CD1c-positive myeloid dendritic cell (primary cell): Measurements from ENCODE around the gene RASGRF1.
A peak's percentile ranks its signal among the peaks of the same experiment; 100 is the strongest.
"Not testable (repeated sequence)": the region's sequence is repeated elsewhere in the genome, so short reads cannot be mapped to it uniquely, and the experiment has no call there.

ENCODE experiments used
- DNase-seq: peaks from one replicate; pipeline ENCODE4 v3.0.0-alpha.2; 2016; ENCODE audit errors: extremely low spot score

Gene RASGRF1

GRCh38 chr15:79008659-79009058 lies 81.9 kb downstream of the RASGRF1 start:
- DNase-seq, result no peak

- peak; percentile 88 for DNase-seq
Observed at GRCh38 chr15:79007066-79007465, 83.5 kb downstream of the RASGRF1 start.

GRCh38 chr15:79006071-79006470 lies 84.5 kb downstream of the RASGRF1 start:
- DNase-seq, result no peak

GRCh38 chr15:79004336-79004735 lies 86.2 kb downstream of the RASGRF1 start:
- peak; percentile 92 for DNase-seq

- DNase-seq, result no peak
Observed at GRCh38 chr15:79003896-79004295, 86.7 kb downstream of the RASGRF1 start.

- DNase-seq, result peak; percentile 45
Observed at GRCh38 chr15:79003301-79003700, 87.3 kb downstream of the RASGRF1 start.

- DNase-seq, result peak; percentile 42
Observed at GRCh38 chr15:79002581-79002980, 88.0 kb downstream of the RASGRF1 start.

GRCh38 chr15:78999636-79000035 lies 90.9 kb downstream of the RASGRF1 start:
- no peak for DNase-seq

- no peak for DNase-seq
Observed at GRCh38 chr15:78998526-78998925, 92.1 kb downstream of the RASGRF1 start.

- DNase-seq, result no peak
Observed at GRCh38 chr15:78997981-78998499, 92.5 kb downstream of the RASGRF1 start.

GRCh38 chr15:78996894-78997275 lies 93.7 kb downstream of the RASGRF1 start:
- DNase-seq, result no peak

GRCh38 chr15:78995921-78996893 lies 94.4 kb downstream of the RASGRF1 start:
- no peak for DNase-seq

GRCh38 chr15:78995161-78995560 lies 95.4 kb downstream of the RASGRF1 start:
- DNase-seq, result not testable (repeated sequence)

- no peak for DNase-seq
Observed at GRCh38 chr15:78993931-78994530, 96.5 kb downstream of the RASGRF1 start.

- no peak for DNase-seq
Observed at GRCh38 chr15:78993257-78993930, 97.2 kb downstream of the RASGRF1 start.

GRCh38 chr15:78992416-78993256 lies 97.9 kb downstream of the RASGRF1 start:
- DNase-seq, result peak; percentile 35

- no peak for DNase-seq
Observed at GRCh38 chr15:78991879-78992278, 98.7 kb downstream of the RASGRF1 start.

GRCh38 chr15:78991476-78991875 lies 99.1 kb downstream of the RASGRF1 start:
- no peak for DNase-seq

GRCh38 chr15:78990278-78990677 lies 100.3 kb downstream of the RASGRF1 start:
- no peak for DNase-seq

GRCh38 chr15:78989701-78990240 lies 100.8 kb downstream of the RASGRF1 start:
- no peak for DNase-seq

- DNase-seq, result peak; percentile 94
Observed at GRCh38 chr15:78988361-78988911, 102.1 kb downstream of the RASGRF1 start.
